Spleen (tissue), 11 donors: ENCODE results near the gene LDAH. TPM values are rescaled to one million over a fixed set of nuclear protein-coding genes. Genes with fewer than 3 reads are reported as not detected.

Experiments used
- DNase-seq: peaks from one replicate; pipeline ENCODE4 v3.0.0-alpha.2; 2020
- H3K27ac ChIP-seq, 8 donors: fragments of 200-600 bp; sonication (generic) in 7 of 8; 1 replicate in 4 of 8; 2 replicates in 4 of 8; pipeline versions ENCODE4 v1.5.0 to v1.8.0; 2016 to 2021; ENCODE audit warnings: inconsistent platforms in 4 of 8, mild to moderate bottlenecking in 4 of 8, moderate library complexity in 1 of 8
- H3K27me3 ChIP-seq, 7 donors: fragments of 200-600 bp; sonication (generic) in 6 of 7; replicated peaks in 1 of 7; 1 replicate in 4 of 7; 2 replicates in 3 of 7; pipeline versions ENCODE4 v1.5.0 to v1.8.0; 2016 to 2021; ENCODE audit warnings: inconsistent platforms in 3 of 7, mild to moderate bottlenecking in 1 of 7
- H3K36me3 ChIP-seq, 6 donors: fragments of 200-600 bp; sonication (generic) in 5 of 6; 1 replicate in 4 of 6; 2 replicates in 2 of 6; pipeline versions ENCODE4 v1.5.0 to v1.8.0; 2016 to 2021; ENCODE audit warnings: inconsistent platforms in 2 of 6
- H3K4me1 ChIP-seq, 6 donors: fragments of 200-600 bp; sonication (generic) in 5 of 6; 1 replicate in 3 of 6; 2 replicates in 3 of 6; pipeline versions ENCODE4 v1.5.0 to v1.8.0; 2016 to 2021; ENCODE audit warnings: inconsistent platforms in 3 of 6
- H3K4me3 ChIP-seq, 8 donors: fragments of 200-600 bp; sonication (generic) in 7 of 8; 1 replicate in 4 of 8; 2 replicates in 4 of 8; pipeline versions ENCODE4 v1.5.0 to v1.8.0; 2016 to 2021; ENCODE audit warnings: inconsistent platforms in 4 of 8, mild to moderate bottlenecking in 4 of 8, moderate library complexity in 2 of 8
- H3K9me3 ChIP-seq, 8 donors: fragments of 200-600 bp; sonication (generic) in 7 of 8; 1 replicate in 4 of 8; 2 replicates in 4 of 8; pipeline versions ENCODE4 v1.5.0 to v1.8.0; 2016 to 2021; ENCODE audit warnings: inconsistent platforms in 4 of 8
- CTCF ChIP-seq, 11 experiments: fragments of 200-600 bp in 7 of 11; fragments of 450-650 bp in 4 of 11; sonication (generic) in 4 of 11; IDR thresholded peaks in 8 of 11; conservative IDR thresholded peaks in 3 of 11; 1 replicate in 7 of 11; 2 replicates in 4 of 11; pipeline versions ENCODE4 v1.4.0 to v1.8.0; 2016 to 2021; ENCODE audit warnings: antibody characterized with exemption in 11 of 11, inconsistent platforms in 4 of 11, mild to moderate bottlenecking in 1 of 11
- POLR2A ChIP-seq, 3 donors: fragments of 450-650 bp; IDR thresholded peaks; one replicate each; pipeline ENCODE4 v1.5.1; 2017; ENCODE audit warnings: antibody characterized with exemption in 3 of 3, mild to moderate bottlenecking in 1 of 3
- POLR2AphosphoS5 ChIP-seq, 3 donors: sonication (generic); formaldehyde crosslinking; IDR thresholded peaks; one replicate each; pipeline ENCODE4 v1.5.1; 2017; ENCODE audit warnings: antibody characterized with exemption in 3 of 3
- WGBS, 5 donors: extraction: QIAGEN DNeasy Blood & Tissue Kit in 3 of 5; methylation state at CpG; one replicate each; pipeline versions ENCODE4 v1.1.5 to v1.1.7; 2013 to 2018; 5-methylcytosine and 5-hydroxymethylcytosine counted together
- intact Hi-C: fragments of 100-400 bp; cut with DNase I; formaldehyde crosslinking; loops from one replicate; pipeline ENCODE4 v1.15.0; 2023; ENCODE audit warnings: low total_unique reads
- polyA plus RNA-seq, 3 donors: library from polyadenylated mRNA; stranded (reverse); fragments of 200-250 nt; gene quantifications; one replicate each; pipeline ENCODE4 v1.2.1, GENCODE V29; 2013
- total RNA-seq, 7 donors: library from RNA; depleted of rRNA in 3 of 7; stranded (reverse); fragments of >200 nt in 3 of 7; fragmentation: NEBNext Ultra II Directional in 4 of 7; extraction: Animal tissue kit (Norgen Biotek cat#: 25700) in 4 of 7; gene quantifications; one replicate each; pipeline versions ENCODE4 v1.1.0 to v1.2.1, GENCODE V29; 2016 to 2021
- donor health status: healthy with polysubstance abuse.
- donor health status: DM: no; HTN: no; CAD: no; lungs with moderate emphysema.
- donor health status: DM: no; HTN: no; CAD: no.
- donor health status: Bipolar disorder and iron deficiency.
- donor health status: healthy.
- donor health status: DM: no; HTN: no; CAD: no.
- donor health status: DM: yes; HTN: yes; CAD: no.

The LDAH gene
- total and polyA plus RNA-seq, 10 donors, result 5.8 to 33.2 (median 21.1) TPM

- no peak for DNase-seq
- Histone ChIP-seq H3K27ac (no peak overlapping the region), H3K36me3 (peaks cover 0 to 76% (median 29%) of the 10 kb centered on the region in 6 donors), H3K4me1 (peaks cover 0 to 4% (median 0%) of the 10 kb centered on the region in 6 donors), H3K9me3 (no peaks in the 10 kb centered on the region), H3K4me3 (no peak overlapping the region), H3K27me3 (no peaks in the 10 kb centered on the region)
- intact Hi-C loops, result no loop called here
- no peak for TF ChIP-seq POLR2A (IDR thresholded peaks at IDR 0.05)
- peak in 7 of 11 experiments; percentile 14 to 45 (median 30) for TF ChIP-seq CTCF (IDR thresholded peaks at IDR 0.05 in 8 of 11, conservative IDR thresholded peaks at IDR 0.05 in 3 of 11)
- TF ChIP-seq POLR2AphosphoS5 (IDR thresholded peaks at IDR 0.05), result no peak
- WGBS, 5 donors, result 70 to 88% (median 80%) methylated on average over 7 of the region's 7 CpGs
Measured at GRCh38 chr2:20682167-20682920, 140.6 kb downstream of the LDAH start.

GRCh38 chr2:20680744-20681375 lies 142.0 kb downstream of the LDAH start:
- Histone ChIP-seq H3K4me1 (peaks cover 0 to 16% (median 7%) of the 10 kb centered on the region in 6 donors), H3K36me3 (peaks cover 0 to 61% (median 17%) of the 10 kb centered on the region in 6 donors), H3K9me3 (no peaks in the 10 kb centered on the region), H3K27ac (no peak overlapping the region), H3K4me3 (no peak overlapping the region), H3K27me3 (no peaks in the 10 kb centered on the region)
- intact Hi-C loops, result no loop called here
- TF ChIP-seq POLR2A (IDR thresholded peaks at IDR 0.05), result no peak
- no peak for TF ChIP-seq POLR2AphosphoS5 (IDR thresholded peaks at IDR 0.05)
- no peak for TF ChIP-seq CTCF (IDR thresholded peaks at IDR 0.05 in 8 of 11, conservative IDR thresholded peaks at IDR 0.05 in 3 of 11)
- no peak for DNase-seq
- WGBS, 5 donors, result 87 to 95% (median 91%) methylated on average over 8 to 10 of the region's 10 CpGs

GRCh38 chr2:20678780-20679179 lies 144.1 kb downstream of the LDAH start:
- Histone ChIP-seq H3K27me3 (peaks cover 0 to 7% (median 0%) of the 10 kb centered on the region in 7 donors), H3K27ac (peak overlapping the region in 1 of 8 donors; percentile 81), H3K4me1 (peaks cover 3 to 37% (median 19%) of the 10 kb centered on the region in 6 donors), H3K4me3 (no peak overlapping the region), H3K9me3 (no peaks in the 10 kb centered on the region), H3K36me3 (peaks cover 0 to 41% (median 7%) of the 10 kb centered on the region in 6 donors)
- no peak for DNase-seq
- TF ChIP-seq POLR2A (IDR thresholded peaks at IDR 0.05) (no peak), POLR2AphosphoS5 (IDR thresholded peaks at IDR 0.05) (no peak), CTCF (IDR thresholded peaks at IDR 0.05 in 8 of 11, conservative IDR thresholded peaks at IDR 0.05 in 3 of 11) (no peak)
- intact Hi-C loops, result no loop called here
- WGBS, 5 donors, result 88 to 95% (median 92%) methylated on average over 2 of the region's 2 CpGs

- Histone ChIP-seq H3K4me3 (no peak overlapping the region), H3K4me1 (peaks cover 3 to 39% (median 19%) of the 10 kb centered on the region in 6 donors), H3K9me3 (no peaks in the 10 kb centered on the region), H3K27me3 (peaks cover 0 to 14% (median 2%) of the 10 kb centered on the region in 7 donors), H3K27ac (peak overlapping the region in 4 of 8 donors; percentile 61 to 81 (median 72)), H3K36me3 (peaks cover 0 to 35% (median 7%) of the 10 kb centered on the region in 6 donors)
- intact Hi-C loops, result no loop called here
- no peak for DNase-seq
- WGBS, 5 donors, result 91 to 98% (median 98%) methylated on average over 1 of the region's 1 CpG
- TF ChIP-seq POLR2AphosphoS5 (IDR thresholded peaks at IDR 0.05) (no peak), POLR2A (IDR thresholded peaks at IDR 0.05) (no peak), CTCF (IDR thresholded peaks at IDR 0.05 in 8 of 11, conservative IDR thresholded peaks at IDR 0.05 in 3 of 11) (no peak)
Measured at GRCh38 chr2:20678086-20678395, 144.9 kb downstream of the LDAH start.
